ENCODE measurements around the gene DBH.

DBH gene

GRCh38 chr9:133635533-133636531, at the start of gene DBH:
TSS of gene DBH (plus strand) at chr9:133636363. CDS start at chr9:133636372, 9 bp downstream.
- no peak for DNase-seq

- no peak for DNase-seq
Observed at GRCh38 chr9:133587051-133587450, 49.1 kb upstream of the DBH start.

GRCh38 chr9:133587466-133587865, 48.7 kb upstream of the DBH start:
- DNase-seq, result no peak

- peak; percentile 62 to 66 for DNase-seq
Observed at GRCh38 chr9:133589454-133590227, 46.5 kb upstream of the DBH start.

- no peak for DNase-seq
Observed at GRCh38 chr9:133590231-133590855, 45.8 kb upstream of the DBH start.

- DNase-seq, result no peak
Observed at GRCh38 chr9:133591116-133591910, 44.9 kb upstream of the DBH start.

- DNase-seq, result no peak
Observed at GRCh38 chr9:133591985-133592384, 44.2 kb upstream of the DBH start.

- DNase-seq, result peak; percentile 9 to 19
Observed at GRCh38 chr9:133592731-133593409, 43.3 kb upstream of the DBH start.

- no peak for DNase-seq
Observed at GRCh38 chr9:133593587-133594253, 42.4 kb upstream of the DBH start.

GRCh38 chr9:133594310-133594709, 41.9 kb upstream of the DBH start:
- DNase-seq, result no peak

GRCh38 chr9:133595910-133596309, 40.3 kb upstream of the DBH start:
- no peak for DNase-seq

- DNase-seq, result no peak
Observed at GRCh38 chr9:133597316-133597957, 38.7 kb upstream of the DBH start.

- DNase-seq, result no peak
Observed at GRCh38 chr9:133598978-133599377, 37.2 kb upstream of the DBH start.

GRCh38 chr9:133599470-133600173, 36.5 kb upstream of the DBH start:
- DNase-seq, result no peak

- no peak for DNase-seq
Observed at GRCh38 chr9:133600739-133601138, 35.4 kb upstream of the DBH start.

- DNase-seq, result no peak
Observed at GRCh38 chr9:133601746-133602145, 34.4 kb upstream of the DBH start.

GRCh38 chr9:133602277-133602676, 33.9 kb upstream of the DBH start:
- DNase-seq, result no peak

- DNase-seq, result no peak
Observed at GRCh38 chr9:133603135-133603927, 32.8 kb upstream of the DBH start.

- DNase-seq, result peak; percentile 23 to 30
Observed at GRCh38 chr9:133604214-133604613, 31.9 kb upstream of the DBH start.

Measured in activated CD4-positive, alpha-beta T cell treated with anti-CD3 and anti-CD28 coated beads, Interleukin-2, amount 50 U/mL, for 48 hours (primary cell).